NCI-H1930 (cell line): ENCODE measurements around the gene C21orf91.

Experiments used
- DNase-seq, 2 experiments: peaks; one replicate each; lab custom pipeline; 2025; lab: John Stamatoyannopoulos, UW

Gene C21orf91

GRCh38 chr21:17819114-17819876 lies at the start of gene C21orf91:
C21orf91 (minus strand) TSS chr21:17819356; CDS start chr21:17818318, 1,038 bp downstream.
- peak; percentile 37 to 64 for DNase-seq

GRCh38 chr21:17866590-17866989 lies 47.4 kb upstream of the C21orf91 start:
- no peak for DNase-seq

- DNase-seq: no peak
Measured at GRCh38 chr21:17859661-17860060, 40.5 kb upstream of the C21orf91 start.

- DNase-seq: no peak
Measured at GRCh38 chr21:17858747-17859146, 39.6 kb upstream of the C21orf91 start.

- DNase-seq: no peak
Measured at GRCh38 chr21:17854745-17855144, 35.6 kb upstream of the C21orf91 start.

GRCh38 chr21:17853393-17854275 lies 34.5 kb upstream of the C21orf91 start:
- DNase-seq: no peak

- no peak for DNase-seq
Measured at GRCh38 chr21:17848228-17848627, 29.1 kb upstream of the C21orf91 start.

GRCh38 chr21:17841103-17841502 lies 21.9 kb upstream of the C21orf91 start:
- no peak for DNase-seq

GRCh38 chr21:17834639-17835354 lies 15.6 kb upstream of the C21orf91 start:
- DNase-seq: no peak

- DNase-seq: no peak
Measured at GRCh38 chr21:17829472-17829871, 10.3 kb upstream of the C21orf91 start.

GRCh38 chr21:17828223-17828622 lies 9.1 kb upstream of the C21orf91 start:
- no peak for DNase-seq

- no peak for DNase-seq
Measured at GRCh38 chr21:17823846-17824245, 4.7 kb upstream of the C21orf91 start.

- no peak for DNase-seq
Measured at GRCh38 chr21:17821121-17821520, 2.0 kb upstream of the C21orf91 start.

- DNase-seq: no peak
Measured at GRCh38 chr21:17819877-17820229, 697 bp upstream of the C21orf91 start.

- DNase-seq: peak in 1 of 2 experiments; percentile 6
Measured at GRCh38 chr21:17818186-17819113, 706 bp downstream of the C21orf91 start.

GRCh38 chr21:17813353-17813752 lies 5.8 kb downstream of the C21orf91 start:
- no peak for DNase-seq

- no peak for DNase-seq
Measured at GRCh38 chr21:17805966-17806365, 13.2 kb downstream of the C21orf91 start.

- no peak for DNase-seq
Measured at GRCh38 chr21:17803536-17803935, 15.6 kb downstream of the C21orf91 start.

- DNase-seq: no peak
Measured at GRCh38 chr21:17802572-17802971, 16.6 kb downstream of the C21orf91 start.

- no peak for DNase-seq
Measured at GRCh38 chr21:17799414-17800164, 19.6 kb downstream of the C21orf91 start.

- DNase-seq: no peak
Measured at GRCh38 chr21:17798796-17799195, 20.4 kb downstream of the C21orf91 start.
